NCI-H146 (cell line): ENCODE results near the gene RAP1GAP.
A peak's percentile ranks its signal among the peaks of the same experiment; 100 is the strongest.
"Not testable (repeated sequence)": the region's sequence is repeated elsewhere in the genome, so short reads cannot be mapped to it uniquely, and the experiment has no call there.

Experiments used
- DNase-seq: peaks from one replicate; lab custom pipeline; 2025; lab: John Stamatoyannopoulos, UW

The RAP1GAP gene

GRCh38 chr1:21569820-21570527, 99.2 kb downstream of the RAP1GAP start:
- DNase-seq, result no peak

GRCh38 chr1:21568809-21569385, 100.3 kb downstream of the RAP1GAP start:
- no peak for DNase-seq

- no peak for DNase-seq
Observed at GRCh38 chr1:21568006-21568746, 101.0 kb downstream of the RAP1GAP start.

GRCh38 chr1:21567241-21568005, 101.7 kb downstream of the RAP1GAP start:
- peak; percentile 17 for DNase-seq

GRCh38 chr1:21566361-21566760, 102.8 kb downstream of the RAP1GAP start:
- DNase-seq, result not testable (repeated sequence)

GRCh38 chr1:21565285-21565684, 103.9 kb downstream of the RAP1GAP start:
- DNase-seq, result no peak

GRCh38 chr1:21564521-21565095, 104.5 kb downstream of the RAP1GAP start:
- no peak for DNase-seq

GRCh38 chr1:21563971-21564370, 105.2 kb downstream of the RAP1GAP start:
- DNase-seq, result no peak

- DNase-seq, result no peak
Observed at GRCh38 chr1:21562896-21563295, 106.3 kb downstream of the RAP1GAP start.

- no peak for DNase-seq
Observed at GRCh38 chr1:21560916-21561638, 108.1 kb downstream of the RAP1GAP start.

- DNase-seq, result no peak
Observed at GRCh38 chr1:21559788-21560567, 109.2 kb downstream of the RAP1GAP start.

- DNase-seq, result no peak
Observed at GRCh38 chr1:21553116-21553926, 115.8 kb downstream of the RAP1GAP start.

- no peak for DNase-seq
Observed at GRCh38 chr1:21552715-21553114, 116.4 kb downstream of the RAP1GAP start.

GRCh38 chr1:21550866-21551475, 118.2 kb downstream of the RAP1GAP start:
- DNase-seq, result no peak

- DNase-seq, result no peak
Observed at GRCh38 chr1:21550097-21550496, 119.1 kb downstream of the RAP1GAP start.

- DNase-seq, result no peak
Observed at GRCh38 chr1:21547876-21548275, 121.3 kb downstream of the RAP1GAP start.
